ENCODE results near the gene HOXB8.

Gene HOXB8

DNA sequence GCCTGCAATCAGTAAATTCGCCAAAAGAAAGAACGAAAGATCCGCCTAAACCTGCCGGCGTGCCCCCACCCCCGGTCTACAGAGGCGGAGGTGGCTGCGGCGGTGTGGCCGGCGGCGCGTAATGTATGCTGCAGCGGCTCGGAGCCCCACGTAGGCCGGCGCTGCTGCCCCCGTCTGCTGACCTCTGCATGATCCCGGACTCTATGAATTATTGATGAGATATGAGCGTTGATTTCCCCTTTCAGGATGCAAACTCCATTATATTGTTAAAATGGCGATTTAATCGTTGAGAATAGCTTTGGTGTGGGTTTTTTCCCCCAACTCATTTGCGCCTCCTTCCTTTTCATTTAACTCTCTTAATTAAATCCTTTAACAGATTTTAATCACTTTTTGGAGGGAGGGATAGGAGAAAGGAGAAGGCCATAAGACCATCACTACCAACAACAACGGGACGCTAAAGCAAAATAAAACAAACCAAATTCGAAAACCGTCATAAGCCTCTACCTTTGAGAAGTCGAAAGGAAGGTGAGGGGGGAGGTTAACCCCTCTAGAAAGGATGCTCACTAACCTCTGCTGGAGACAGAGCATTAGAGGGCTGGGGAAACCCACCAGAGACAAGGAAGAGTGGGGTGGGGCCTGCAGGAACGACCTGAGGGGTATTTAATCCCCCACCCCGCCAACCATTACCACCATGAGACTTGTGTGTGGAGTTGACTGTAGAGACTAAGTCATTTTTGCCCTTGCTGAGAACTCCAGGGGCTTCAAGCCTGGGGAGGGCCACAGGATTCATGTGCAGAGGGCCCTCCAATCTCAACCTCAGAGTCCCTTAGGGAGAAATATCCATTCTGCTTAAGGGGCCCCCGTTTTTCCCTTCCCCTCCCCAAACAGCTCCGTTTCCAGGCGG, 28.5 kb downstream of the HOXB8 start:
- no peaks in the 10 kb centered on the region for H3K9me3 ChIP-seq (ENCODE audit: control insufficient read depth, low read length)
- H3K36me3 ChIP-seq (ENCODE audit: control insufficient read depth, insufficient read depth, low read length) = no peaks in the 10 kb centered on the region
- peak overlapping the region; percentile 69 for H3K9ac ChIP-seq (ENCODE audit: low read length)
- H3K4me1 ChIP-seq (ENCODE audit: control insufficient read depth, insufficient read depth, low read length) = peaks cover 16% of the 10 kb centered on the region
- H3K4me3 ChIP-seq (ENCODE audit: low read length) = peak overlapping the region; percentile 28
- peaks cover 99% of the 10 kb centered on the region for H3K27me3 ChIP-seq (ENCODE audit: control insufficient read depth, insufficient read depth, low read length)

DNA sequence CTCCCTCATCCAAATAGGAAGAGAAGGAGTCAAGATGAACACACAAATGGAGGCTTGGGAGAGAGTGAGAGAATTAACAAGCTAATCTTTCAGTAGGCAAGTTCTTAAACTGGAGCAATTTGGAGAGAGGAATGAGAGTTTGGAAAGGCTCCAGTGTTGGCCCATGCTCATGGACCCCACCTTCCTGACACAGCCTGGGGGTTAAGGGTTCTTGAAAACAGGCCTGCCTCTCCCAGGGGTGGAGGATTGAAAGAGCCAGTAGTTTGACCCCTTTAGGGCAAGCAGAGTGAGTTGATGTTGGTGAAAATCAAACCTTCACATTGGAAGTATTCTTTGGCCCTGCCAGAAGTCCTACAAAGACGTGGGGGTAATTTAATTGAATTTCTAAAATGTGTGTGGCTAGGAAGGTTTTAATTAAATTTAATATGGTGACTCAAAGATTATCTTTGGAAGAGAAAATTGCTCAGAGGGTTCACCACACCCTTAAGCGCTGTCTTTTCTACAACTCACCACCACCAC, 30.8 kb downstream of the HOXB8 start:
- peaks cover 97% of the 10 kb centered on the region for H3K27me3 ChIP-seq (ENCODE audit: control insufficient read depth, insufficient read depth, low read length)
- no peak overlapping the region for H3K4me3 ChIP-seq (ENCODE audit: low read length)
- no peak overlapping the region for H3K9ac ChIP-seq (ENCODE audit: low read length)
- no peaks in the 10 kb centered on the region for H3K36me3 ChIP-seq (ENCODE audit: control insufficient read depth, insufficient read depth, low read length)
- no peaks in the 10 kb centered on the region for H3K9me3 ChIP-seq (ENCODE audit: control insufficient read depth, low read length)
- H3K4me1 ChIP-seq (ENCODE audit: control insufficient read depth, insufficient read depth, low read length) = peaks cover 16% of the 10 kb centered on the region

DNA sequence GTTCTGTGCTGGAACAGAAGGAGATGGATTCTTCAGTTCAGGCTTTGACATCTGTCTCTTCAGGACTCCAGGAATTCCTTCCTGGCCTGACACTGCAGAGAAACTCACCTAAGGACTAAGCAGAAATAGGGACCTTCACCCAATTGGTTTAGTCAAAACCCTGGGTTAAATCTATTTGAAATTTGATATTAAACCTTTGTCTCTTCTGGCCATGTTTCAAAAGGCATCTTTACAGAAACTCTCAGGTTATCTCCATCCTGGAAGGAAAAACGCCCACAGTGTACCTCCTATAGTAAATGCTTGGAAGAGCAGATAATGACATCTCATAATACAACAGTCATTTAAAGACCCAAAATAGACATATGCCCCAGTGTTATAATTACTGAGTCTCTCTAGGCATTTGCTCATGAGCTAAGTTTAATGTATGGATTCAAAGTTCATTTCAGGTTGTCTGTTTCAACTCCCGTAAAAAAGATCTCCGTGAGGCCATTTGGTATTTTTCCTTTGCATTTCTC, 31.3 kb downstream of the HOXB8 start:
- Histone ChIP-seq H3K36me3 (ENCODE audit: control insufficient read depth, insufficient read depth, low read length) (no peaks in the 10 kb centered on the region), H3K4me1 (ENCODE audit: control insufficient read depth, insufficient read depth, low read length) (peaks cover 16% of the 10 kb centered on the region), H3K4me3 (ENCODE audit: low read length) (no peak overlapping the region), H3K9ac (ENCODE audit: low read length) (no peak overlapping the region), H3K27me3 (ENCODE audit: control insufficient read depth, insufficient read depth, low read length) (peaks cover 97% of the 10 kb centered on the region), H3K9me3 (ENCODE audit: control insufficient read depth, low read length) (no peaks in the 10 kb centered on the region)

DNA sequence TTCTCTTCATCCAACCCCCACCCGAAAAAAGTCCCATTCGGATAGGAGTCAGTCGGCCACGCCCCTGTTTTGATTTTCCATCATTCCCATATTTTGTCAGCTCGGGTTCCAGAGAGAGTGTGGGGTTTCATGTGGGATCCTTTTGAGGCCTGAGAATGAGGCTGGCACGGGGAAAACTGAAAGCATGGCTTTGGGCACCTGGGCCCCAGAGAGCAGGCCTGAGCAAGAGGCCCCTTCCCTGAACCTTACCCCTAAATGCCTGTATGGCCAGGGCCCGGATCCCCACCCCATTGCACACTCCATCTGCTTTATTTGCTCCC, 32.4 kb downstream of the HOXB8 start:
- no peaks in the 10 kb centered on the region for H3K36me3 ChIP-seq (ENCODE audit: control insufficient read depth, insufficient read depth, low read length)
- no peak overlapping the region for H3K9ac ChIP-seq (ENCODE audit: low read length)
- H3K27me3 ChIP-seq (ENCODE audit: control insufficient read depth, insufficient read depth, low read length) = peaks cover 91% of the 10 kb centered on the region
- no peak overlapping the region for H3K4me3 ChIP-seq (ENCODE audit: low read length)
- H3K9me3 ChIP-seq (ENCODE audit: control insufficient read depth, low read length) = no peaks in the 10 kb centered on the region
- peaks cover 16% of the 10 kb centered on the region for H3K4me1 ChIP-seq (ENCODE audit: control insufficient read depth, insufficient read depth, low read length)

DNA sequence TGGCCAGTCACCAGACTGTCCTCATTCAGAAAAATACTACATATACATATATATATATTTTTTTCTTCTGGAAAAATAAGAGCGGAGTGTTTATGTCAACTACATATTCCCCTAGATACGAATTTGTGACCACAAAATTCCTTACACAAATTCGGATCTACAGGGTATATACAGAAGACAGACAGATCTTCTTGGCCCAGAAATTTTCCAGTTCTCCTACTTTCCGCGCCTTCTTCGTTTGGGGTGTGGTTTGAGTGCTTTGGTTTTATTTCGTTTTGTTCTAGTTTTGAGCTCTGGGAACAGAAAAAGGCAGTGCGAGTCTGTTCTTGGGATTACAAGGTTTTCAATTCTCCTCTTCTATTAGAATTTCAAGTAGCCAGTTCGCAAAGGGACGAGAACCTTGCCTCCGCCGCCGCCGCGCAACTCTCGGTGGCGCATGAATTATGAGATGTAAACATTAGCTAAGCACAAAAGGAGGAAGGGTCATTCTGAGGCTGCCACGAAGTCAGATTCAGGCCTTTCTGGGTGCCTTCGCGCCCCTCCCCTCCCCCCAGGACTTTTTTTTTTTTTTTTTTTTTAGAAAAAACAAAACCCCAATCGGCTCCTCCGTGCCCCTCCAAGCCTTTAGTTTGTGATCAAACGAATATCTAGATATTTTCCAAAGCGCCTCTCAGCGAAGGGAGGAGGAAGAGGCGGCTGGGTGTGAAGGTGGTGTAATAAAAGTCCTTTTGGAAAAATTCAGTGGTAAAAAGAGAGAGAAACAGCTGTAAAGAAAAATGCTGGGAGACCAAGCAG, 35.1 kb downstream of the HOXB8 start:
- H3K9me3 ChIP-seq (ENCODE audit: control insufficient read depth, low read length) = no peaks in the 10 kb centered on the region
- H3K36me3 ChIP-seq (ENCODE audit: control insufficient read depth, insufficient read depth, low read length) = no peaks in the 10 kb centered on the region
- H3K4me3 ChIP-seq (ENCODE audit: low read length) = no peak overlapping the region
- peak overlapping the region; percentile 64 for H3K9ac ChIP-seq (ENCODE audit: low read length)
- H3K4me1 ChIP-seq (ENCODE audit: control insufficient read depth, insufficient read depth, low read length) = peaks cover 12% of the 10 kb centered on the region
- H3K27me3 ChIP-seq (ENCODE audit: control insufficient read depth, insufficient read depth, low read length) = peaks cover 89% of the 10 kb centered on the region

DNA sequence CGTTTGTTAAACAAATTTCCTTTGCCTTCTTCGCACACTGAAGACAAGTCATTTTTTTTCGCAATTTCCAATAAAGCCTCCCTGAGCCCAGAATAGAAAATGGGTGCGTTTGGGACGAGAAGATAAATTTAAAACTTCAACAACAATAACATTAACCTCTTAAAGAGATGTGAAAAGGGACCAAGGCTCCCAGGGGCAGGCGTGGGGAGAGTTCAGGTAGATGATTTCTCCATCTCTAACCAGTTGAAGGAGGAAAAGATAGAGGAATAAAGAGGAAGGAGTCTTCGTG, 35.7 kb downstream of the HOXB8 start:
- Histone ChIP-seq H3K27me3 (ENCODE audit: control insufficient read depth, insufficient read depth, low read length) (peaks cover 89% of the 10 kb centered on the region), H3K36me3 (ENCODE audit: control insufficient read depth, insufficient read depth, low read length) (no peaks in the 10 kb centered on the region), H3K4me1 (ENCODE audit: control insufficient read depth, insufficient read depth, low read length) (peaks cover 12% of the 10 kb centered on the region), H3K9me3 (ENCODE audit: control insufficient read depth, low read length) (no peaks in the 10 kb centered on the region), H3K9ac (ENCODE audit: low read length) (no peak overlapping the region), H3K4me3 (ENCODE audit: low read length) (no peak overlapping the region)

DNA sequence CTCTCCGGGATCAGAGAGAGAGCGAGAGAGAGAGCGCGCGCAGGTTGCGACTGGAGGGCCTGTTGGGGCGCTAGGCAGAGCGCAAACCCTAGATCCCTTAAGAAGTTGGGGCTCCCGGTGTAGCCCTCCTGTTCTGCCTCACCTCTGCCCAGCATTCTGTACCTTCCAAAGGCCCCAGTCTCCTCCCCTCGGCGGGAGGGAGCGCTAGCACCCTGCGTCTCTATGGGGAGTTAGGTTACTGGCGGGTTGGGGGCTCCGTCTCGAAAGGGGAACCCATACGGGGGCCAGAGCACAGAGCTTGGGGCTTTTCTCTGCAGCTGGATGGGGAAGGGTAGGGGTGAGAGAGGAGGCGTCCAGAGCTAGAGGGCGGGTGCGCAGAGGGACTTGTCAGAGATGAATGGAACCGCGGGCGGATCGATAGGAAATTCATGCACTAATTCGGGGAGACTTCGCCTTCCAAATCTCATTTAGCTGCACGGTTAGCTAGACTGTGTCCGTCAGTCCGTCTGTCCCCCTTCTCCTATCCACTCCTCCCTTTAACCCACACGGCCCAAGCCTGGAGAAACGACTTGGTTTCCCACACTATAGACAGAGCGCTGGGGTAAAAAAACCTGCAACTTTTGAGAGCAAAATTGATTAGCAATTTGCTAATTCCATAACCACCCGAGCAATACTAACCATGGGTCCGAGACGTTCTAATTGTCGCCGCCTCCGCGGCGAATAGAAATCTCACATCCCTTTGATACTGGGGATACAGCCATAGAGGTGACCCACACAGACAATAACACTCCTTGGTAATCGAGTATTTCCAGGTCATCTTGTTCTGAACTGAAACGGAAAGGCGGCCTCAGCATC, 36.2 kb downstream of the HOXB8 start:
- Histone ChIP-seq H3K36me3 (ENCODE audit: control insufficient read depth, insufficient read depth, low read length) (no peaks in the 10 kb centered on the region), H3K9ac (ENCODE audit: low read length) (peak overlapping the region; percentile 62), H3K4me1 (ENCODE audit: control insufficient read depth, insufficient read depth, low read length) (peaks cover 8% of the 10 kb centered on the region), H3K4me3 (ENCODE audit: low read length) (peak overlapping the region; percentile 4), H3K27me3 (ENCODE audit: control insufficient read depth, insufficient read depth, low read length) (peaks cover 89% of the 10 kb centered on the region), H3K9me3 (ENCODE audit: control insufficient read depth, low read length) (no peaks in the 10 kb centered on the region)

DNA sequence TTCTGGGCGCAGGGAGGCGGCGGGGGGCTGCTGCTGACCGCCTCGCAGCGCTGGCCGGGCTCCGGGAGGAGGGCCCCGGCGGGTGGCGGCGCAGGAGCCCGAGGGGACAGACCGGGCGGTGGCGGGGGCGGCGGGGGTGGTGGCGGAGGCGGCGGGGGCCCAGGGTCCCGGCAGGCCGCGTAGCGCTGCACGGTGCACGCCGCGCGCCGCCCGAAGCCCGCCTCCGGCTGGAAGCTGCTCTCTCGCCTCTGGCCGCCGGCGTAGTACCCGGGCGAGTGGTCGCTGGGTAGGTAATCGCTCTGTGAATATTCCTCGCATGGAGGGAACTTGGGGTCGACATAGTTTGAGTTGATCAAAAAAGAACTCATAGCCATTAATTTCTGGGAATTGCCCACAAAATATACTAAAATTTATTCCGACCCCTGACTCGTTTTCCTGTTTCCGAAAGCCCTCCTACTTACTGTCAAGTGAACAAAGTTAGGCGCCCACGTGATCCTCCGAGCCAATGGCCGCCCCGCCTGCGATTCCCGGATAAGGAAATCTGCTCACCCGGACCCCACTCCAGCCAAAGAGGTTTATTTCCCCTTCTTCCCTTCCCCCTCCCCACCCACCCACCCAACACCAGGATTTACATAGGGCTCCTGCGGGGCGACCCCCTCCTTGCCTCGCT, 37.0 kb downstream of the HOXB8 start, which contains the start of gene HOXB4:
TSS of gene HOXB4 (minus strand) at position 405 of the 670 bp plus-strand sequence. CDS start at position 374, 31 bp downstream.
- no peaks in the 10 kb centered on the region for H3K36me3 ChIP-seq (ENCODE audit: control insufficient read depth, insufficient read depth, low read length)
- peaks cover 89% of the 10 kb centered on the region for H3K27me3 ChIP-seq (ENCODE audit: control insufficient read depth, insufficient read depth, low read length)
- H3K9ac ChIP-seq (ENCODE audit: low read length) = peak within 1 kb of the TSS; percentile 62
- no peaks in the 10 kb centered on the region for H3K9me3 ChIP-seq (ENCODE audit: control insufficient read depth, low read length)
- peak within 1 kb of the TSS; percentile 4 for H3K4me3 ChIP-seq (ENCODE audit: low read length)
- peaks cover 8% of the 10 kb centered on the region for H3K4me1 ChIP-seq (ENCODE audit: control insufficient read depth, insufficient read depth, low read length)

DNA sequence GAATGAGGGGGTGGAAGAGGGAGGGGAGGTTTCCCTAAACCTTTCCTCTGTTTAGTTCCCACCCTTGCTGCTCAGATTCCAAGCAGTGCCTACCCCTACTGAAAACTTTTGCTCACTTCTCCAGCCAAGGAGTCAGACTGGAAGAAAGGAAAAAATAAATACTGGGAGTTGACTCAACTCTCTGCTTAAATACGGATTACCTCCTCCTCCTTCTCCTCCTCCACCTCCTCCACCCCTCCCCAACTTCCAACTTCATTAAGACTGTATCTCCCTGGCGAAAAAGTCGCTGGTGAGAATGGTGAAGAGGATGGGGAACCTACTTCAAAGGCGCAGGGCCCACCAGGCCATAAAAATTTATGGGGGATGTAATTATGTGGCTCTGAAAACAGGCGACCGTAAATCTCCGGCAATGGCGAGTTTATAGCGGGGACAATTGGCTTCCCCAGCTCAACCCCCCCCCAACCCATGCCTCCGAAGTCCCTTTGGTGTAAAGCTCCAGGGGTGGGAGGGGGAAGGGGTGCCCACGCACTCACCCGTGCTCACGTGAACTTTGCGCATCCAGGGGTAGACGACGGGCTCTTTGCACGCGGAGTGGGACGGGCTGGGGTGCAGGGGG, 37.7 kb downstream of the HOXB8 start:
- Histone ChIP-seq H3K9ac (ENCODE audit: low read length) (peak overlapping the region; percentile 2), H3K27me3 (ENCODE audit: control insufficient read depth, insufficient read depth, low read length) (peaks cover 89% of the 10 kb centered on the region), H3K9me3 (ENCODE audit: control insufficient read depth, low read length) (no peaks in the 10 kb centered on the region), H3K36me3 (ENCODE audit: control insufficient read depth, insufficient read depth, low read length) (no peaks in the 10 kb centered on the region), H3K4me3 (ENCODE audit: low read length) (no peak overlapping the region), H3K4me1 (ENCODE audit: control insufficient read depth, insufficient read depth, low read length) (peaks cover 8% of the 10 kb centered on the region)

DNA sequence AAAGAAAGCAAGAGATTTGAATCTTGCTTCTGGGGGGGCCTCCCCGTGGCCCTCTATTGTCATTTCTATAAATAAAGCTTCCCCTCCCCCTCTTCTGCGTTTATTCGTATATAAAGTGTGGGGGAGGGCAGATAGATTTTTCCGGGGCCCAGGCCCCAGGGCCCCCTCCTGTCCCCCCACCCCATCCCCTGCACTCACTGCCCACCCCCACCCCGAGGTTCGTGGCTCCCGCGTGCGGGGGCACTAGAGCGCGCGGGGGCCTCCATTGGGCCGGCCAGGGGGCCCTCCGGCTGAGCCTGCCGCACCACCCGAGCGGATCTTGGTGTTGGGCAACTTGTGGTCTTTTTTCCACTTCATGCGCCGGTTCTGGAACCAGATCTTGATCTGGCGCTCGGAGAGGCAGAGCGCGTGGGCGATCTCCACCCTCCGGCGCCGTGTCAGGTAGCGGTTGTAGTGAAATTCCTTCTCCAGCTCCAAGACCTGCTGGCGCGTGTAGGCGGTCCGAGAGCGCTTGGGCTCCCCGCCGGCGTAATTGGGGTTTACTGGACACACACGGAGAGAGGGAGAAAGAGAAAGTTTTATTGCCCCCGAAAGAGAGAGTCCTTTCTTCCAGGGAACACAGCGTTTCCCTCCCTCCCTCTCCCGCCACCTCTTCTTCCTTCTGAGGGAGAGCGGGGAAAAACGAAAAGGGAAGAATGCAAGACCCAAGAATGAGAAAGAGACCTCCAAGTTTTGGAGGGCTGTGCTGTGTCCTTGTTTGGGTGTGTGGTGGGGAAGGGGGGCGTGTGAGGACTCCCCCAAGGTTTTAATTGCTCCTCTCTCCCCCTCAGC, 38.4 kb downstream of the HOXB8 start:
- H3K9me3 ChIP-seq (ENCODE audit: control insufficient read depth, low read length) = no peaks in the 10 kb centered on the region
- peak overlapping the region; percentile 2 for H3K9ac ChIP-seq (ENCODE audit: low read length)
- no peak overlapping the region for H3K4me3 ChIP-seq (ENCODE audit: low read length)
- H3K4me1 ChIP-seq (ENCODE audit: control insufficient read depth, insufficient read depth, low read length) = peaks cover 8% of the 10 kb centered on the region
- peaks cover 89% of the 10 kb centered on the region for H3K27me3 ChIP-seq (ENCODE audit: control insufficient read depth, insufficient read depth, low read length)
- no peaks in the 10 kb centered on the region for H3K36me3 ChIP-seq (ENCODE audit: control insufficient read depth, insufficient read depth, low read length)
